ENCODE measurements around the gene STX8.

Gene STX8

DNA sequence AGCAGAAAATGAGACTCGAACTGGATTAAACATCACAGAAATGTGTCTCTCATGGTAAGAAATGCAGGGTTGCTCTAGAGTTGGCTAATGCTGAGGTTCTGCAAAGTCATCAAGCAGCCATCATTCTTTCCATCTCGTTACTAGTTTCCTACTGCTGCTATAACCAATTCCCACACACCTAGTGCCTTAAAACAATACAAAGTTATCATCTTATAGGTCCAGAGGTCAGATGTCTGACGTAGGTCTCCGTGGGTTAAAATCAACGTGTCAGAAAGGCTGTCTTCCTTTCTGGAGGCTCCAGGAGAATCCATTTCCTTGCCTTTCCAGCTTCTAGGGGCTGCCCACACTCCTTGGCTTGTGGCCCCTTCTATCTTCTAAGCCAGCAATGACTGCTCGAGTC lies 118.6 kb downstream of the STX8 start:
- TF ChIP-seq ARNTL (CRISPR knock-in tag; IDR thresholded peaks at IDR 0.05; ENCODE audit: borderline replicate concordance, low read depth) (no peak), ZNF565 (CRISPR knock-in tag; conservative IDR thresholded peaks at IDR 0.05; ENCODE audit: low read depth) (no peak), GLIS3 (CRISPR knock-in tag; IDR thresholded peaks at IDR 0.05) (no peak), SNAI2 (CRISPR knock-in tag; IDR thresholded peaks at IDR 0.05) (no peak), CSDC2 (CRISPR knock-in tag; IDR thresholded peaks at IDR 0.05) (no peak), ISL1 (CRISPR knock-in tag; IDR thresholded peaks at IDR 0.05) (no peak), PPARA (CRISPR knock-in tag; IDR thresholded peaks at IDR 0.05; ENCODE audit: borderline replicate concordance) (no peak), TCF4 (CRISPR knock-in tag; IDR thresholded peaks at IDR 0.05; ENCODE audit: borderline replicate concordance) (no peak), BACH2 (CRISPR knock-in tag; IDR thresholded peaks at IDR 0.05; ENCODE audit: borderline replicate concordance) (no peak), ESRRG (CRISPR knock-in tag; IDR thresholded peaks at IDR 0.05) (no peak), TOX (CRISPR knock-in tag; IDR thresholded peaks at IDR 0.05; ENCODE audit: borderline replicate concordance) (no peak), ZC3H10 (CRISPR knock-in tag; IDR thresholded peaks at IDR 0.05) (no peak)
- TF ChIP-seq, protein P1, sequence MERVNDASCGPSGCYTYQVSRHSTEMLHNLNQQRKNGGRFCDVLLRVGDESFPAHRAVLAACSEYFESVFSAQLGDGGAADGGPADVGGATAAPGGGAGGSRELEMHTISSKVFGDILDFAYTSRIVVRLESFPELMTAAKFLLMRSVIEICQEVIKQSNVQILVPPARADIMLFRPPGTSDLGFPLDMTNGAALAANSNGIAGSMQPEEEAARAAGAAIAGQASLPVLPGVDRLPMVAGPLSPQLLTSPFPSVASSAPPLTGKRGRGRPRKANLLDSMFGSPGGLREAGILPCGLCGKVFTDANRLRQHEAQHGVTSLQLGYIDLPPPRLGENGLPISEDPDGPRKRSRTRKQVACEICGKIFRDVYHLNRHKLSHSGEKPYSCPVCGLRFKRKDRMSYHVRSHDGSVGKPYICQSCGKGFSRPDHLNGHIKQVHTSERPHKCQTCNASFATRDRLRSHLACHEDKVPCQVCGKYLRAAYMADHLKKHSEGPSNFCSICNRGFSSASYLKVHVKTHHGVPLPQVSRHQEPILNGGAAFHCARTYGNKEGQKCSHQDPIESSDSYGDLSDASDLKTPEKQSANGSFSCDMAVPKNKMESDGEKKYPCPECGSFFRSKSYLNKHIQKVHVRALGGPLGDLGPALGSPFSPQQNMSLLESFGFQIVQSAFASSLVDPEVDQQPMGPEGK (CRISPR knock-in tag; IDR thresholded peaks at IDR 0.05; ENCODE audit: borderline replicate concordance) = no peak
- TF ChIP-seq, protein P2, sequence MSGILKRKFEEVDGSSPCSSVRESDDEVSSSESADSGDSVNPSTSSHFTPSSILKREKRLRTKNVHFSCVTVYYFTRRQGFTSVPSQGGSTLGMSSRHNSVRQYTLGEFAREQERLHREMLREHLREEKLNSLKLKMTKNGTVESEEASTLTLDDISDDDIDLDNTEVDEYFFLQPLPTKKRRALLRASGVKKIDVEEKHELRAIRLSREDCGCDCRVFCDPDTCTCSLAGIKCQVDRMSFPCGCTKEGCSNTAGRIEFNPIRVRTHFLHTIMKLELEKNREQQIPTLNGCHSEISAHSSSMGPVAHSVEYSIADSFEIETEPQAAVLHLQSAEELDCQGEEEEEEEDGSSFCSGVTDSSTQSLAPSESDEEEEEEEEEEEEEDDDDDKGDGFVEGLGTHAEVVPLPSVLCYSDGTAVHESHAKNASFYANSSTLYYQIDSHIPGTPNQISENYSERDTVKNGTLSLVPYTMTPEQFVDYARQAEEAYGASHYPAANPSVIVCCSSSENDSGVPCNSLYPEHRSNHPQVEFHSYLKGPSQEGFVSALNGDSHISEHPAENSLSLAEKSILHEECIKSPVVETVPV (CRISPR knock-in tag; IDR thresholded peaks at IDR 0.05) = no peak
- ATAC-seq = no peak

DNA sequence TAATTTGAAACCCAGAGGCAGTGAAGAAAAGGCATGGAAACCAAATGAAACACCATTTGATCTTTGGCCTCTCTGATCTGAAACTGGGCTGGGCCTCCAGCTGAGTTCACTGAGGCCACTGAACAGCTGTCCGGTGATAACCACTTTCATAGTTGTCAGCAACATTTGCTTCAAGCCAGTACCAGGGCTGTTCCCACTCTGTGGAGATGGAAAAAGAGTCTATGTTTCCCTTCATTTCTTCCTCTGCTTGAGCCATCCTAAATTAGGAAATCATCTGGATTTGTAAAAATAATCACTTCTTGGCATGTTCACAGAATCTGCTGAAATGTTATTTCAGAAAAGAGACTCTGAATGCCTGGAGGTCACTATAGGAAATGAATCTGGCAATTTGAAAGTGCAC lies 119.3 kb downstream of the STX8 start:
- no peak for ATAC-seq

More for the DNA sequence above, 119.3 kb downstream of the STX8 start:
- no peak for TF ChIP-seq ZC3H10 (CRISPR knock-in tag; IDR thresholded peaks at IDR 0.05)
- TF ChIP-seq TOX (CRISPR knock-in tag; IDR thresholded peaks at IDR 0.05; ENCODE audit: borderline replicate concordance) = no peak
- no peak for TF ChIP-seq ISL1 (CRISPR knock-in tag; IDR thresholded peaks at IDR 0.05)
- TF ChIP-seq BACH2 (CRISPR knock-in tag; IDR thresholded peaks at IDR 0.05; ENCODE audit: borderline replicate concordance) = no peak
- TF ChIP-seq RARB (CRISPR knock-in tag; IDR thresholded peaks at IDR 0.05) = no peak
- TF ChIP-seq, protein P3, sequence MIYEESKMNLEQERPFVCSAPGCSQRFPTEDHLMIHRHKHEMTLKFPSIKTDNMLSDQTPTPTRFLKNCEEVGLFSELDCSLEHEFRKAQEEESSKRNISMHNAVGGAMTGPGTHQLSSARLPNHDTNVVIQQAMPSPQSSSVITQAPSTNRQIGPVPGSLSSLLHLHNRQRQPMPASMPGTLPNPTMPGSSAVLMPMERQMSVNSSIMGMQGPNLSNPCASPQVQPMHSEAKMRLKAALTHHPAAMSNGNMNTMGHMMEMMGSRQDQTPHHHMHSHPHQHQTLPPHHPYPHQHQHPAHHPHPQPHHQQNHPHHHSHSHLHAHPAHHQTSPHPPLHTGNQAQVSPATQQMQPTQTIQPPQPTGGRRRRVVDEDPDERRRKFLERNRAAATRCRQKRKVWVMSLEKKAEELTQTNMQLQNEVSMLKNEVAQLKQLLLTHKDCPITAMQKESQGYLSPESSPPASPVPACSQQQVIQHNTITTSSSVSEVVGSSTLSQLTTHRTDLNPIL (CRISPR knock-in tag; IDR thresholded peaks at IDR 0.05; ENCODE audit: low read depth) = no peak
- no peak for TF ChIP-seq ZFP3 (CRISPR knock-in tag; IDR thresholded peaks at IDR 0.05)
- TF ChIP-seq ZFP30 (CRISPR knock-in tag; IDR thresholded peaks at IDR 0.05) = no peak
- TF ChIP-seq, protein P1 (CRISPR knock-in tag; IDR thresholded peaks at IDR 0.05; ENCODE audit: borderline replicate concordance) = no peak
- no peak for TF ChIP-seq OSR1 (CRISPR knock-in tag; IDR thresholded peaks at IDR 0.05)
- TF ChIP-seq, protein P4, sequence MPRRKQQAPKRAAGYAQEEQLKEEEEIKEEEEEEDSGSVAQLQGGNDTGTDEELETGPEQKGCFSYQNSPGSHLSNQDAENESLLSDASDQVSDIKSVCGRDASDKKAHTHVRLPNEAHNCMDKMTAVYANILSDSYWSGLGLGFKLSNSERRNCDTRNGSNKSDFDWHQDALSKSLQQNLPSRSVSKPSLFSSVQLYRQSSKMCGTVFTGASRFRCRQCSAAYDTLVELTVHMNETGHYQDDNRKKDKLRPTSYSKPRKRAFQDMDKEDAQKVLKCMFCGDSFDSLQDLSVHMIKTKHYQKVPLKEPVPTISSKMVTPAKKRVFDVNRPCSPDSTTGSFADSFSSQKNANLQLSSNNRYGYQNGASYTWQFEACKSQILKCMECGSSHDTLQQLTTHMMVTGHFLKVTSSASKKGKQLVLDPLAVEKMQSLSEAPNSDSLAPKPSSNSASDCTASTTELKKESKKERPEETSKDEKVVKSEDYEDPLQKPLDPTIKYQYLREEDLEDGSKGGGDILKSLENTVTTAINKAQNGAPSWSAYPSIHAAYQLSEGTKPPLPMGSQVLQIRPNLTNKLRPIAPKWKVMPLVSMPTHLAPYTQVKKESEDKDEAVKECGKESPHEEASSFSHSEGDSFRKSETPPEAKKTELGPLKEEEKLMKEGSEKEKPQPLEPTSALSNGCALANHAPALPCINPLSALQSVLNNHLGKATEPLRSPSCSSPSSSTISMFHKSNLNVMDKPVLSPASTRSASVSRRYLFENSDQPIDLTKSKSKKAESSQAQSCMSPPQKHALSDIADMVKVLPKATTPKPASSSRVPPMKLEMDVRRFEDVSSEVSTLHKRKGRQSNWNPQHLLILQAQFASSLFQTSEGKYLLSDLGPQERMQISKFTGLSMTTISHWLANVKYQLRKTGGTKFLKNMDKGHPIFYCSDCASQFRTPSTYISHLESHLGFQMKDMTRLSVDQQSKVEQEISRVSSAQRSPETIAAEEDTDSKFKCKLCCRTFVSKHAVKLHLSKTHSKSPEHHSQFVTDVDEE (CRISPR knock-in tag; IDR thresholded peaks at IDR 0.05) = no peak
- no peak for TF ChIP-seq ZNF565 (CRISPR knock-in tag; conservative IDR thresholded peaks at IDR 0.05; ENCODE audit: low read depth)
- no peak for TF ChIP-seq GLIS3 (CRISPR knock-in tag; IDR thresholded peaks at IDR 0.05)
